ENCODE data around the gene PIGS. TPM values are rescaled to one million over a fixed set of nuclear protein-coding genes. Genes with fewer than 3 reads are reported as not detected.

PIGS gene
- total and polyA plus RNA-seq, 2 donors (not counting 3 experiments of a cell fraction or from before 2014, with no cell fraction given), result 71.3 to 110 TPM

DNA sequence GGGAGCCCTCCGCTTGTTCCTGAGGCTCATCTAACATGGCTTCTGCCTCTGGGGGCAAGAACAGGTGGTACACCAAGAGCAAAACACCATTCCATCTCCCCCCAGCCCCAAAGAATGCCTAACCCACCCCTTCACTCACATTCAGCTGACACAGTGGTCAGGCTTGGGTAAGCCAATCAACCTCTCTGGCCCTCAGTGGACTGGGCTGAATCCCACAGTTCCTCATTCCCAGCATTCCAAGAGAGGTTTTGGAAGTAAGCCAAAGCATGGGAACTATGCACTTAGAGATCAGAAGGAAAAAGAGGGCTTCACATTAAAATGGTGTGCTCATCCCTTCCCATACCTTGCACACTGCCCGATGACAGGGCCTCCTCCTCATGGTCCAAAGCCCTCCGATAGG, 7.8 kb downstream of the PIGS start:
- BruUV-seq (replicated peaks), result no TSS peak
- no peak overlapping the region for H3K4me2 ChIP-seq (ENCODE audit: insufficient read depth, low read length)
- no peak overlapping the region for H2AFZ ChIP-seq (ENCODE audit: low read depth, low read length)
- ChIA-PET CTCF (no interaction called here), POLR2A (no interaction called here)
- H3K36me3 ChIP-seq (ENCODE audit: control insufficient read depth in 2 of 2, extremely low read depth in 1 of 2, insufficient read depth in 2 of 2, low read length in 2 of 2), result peaks cover 4 to 7% of the 10 kb centered on the region in 2 experiments
- H3K9me1 ChIP-seq (replicated peaks; ENCODE audit: control insufficient read depth, extremely low read depth, insufficient read depth, low read length), result no peaks in the 10 kb centered on the region
- no peak overlapping the region for H3K9ac ChIP-seq (replicated peaks; ENCODE audit: extremely low read depth, insufficient read depth, low read length)
- H3K79me2 ChIP-seq (ENCODE audit: control insufficient read depth, insufficient read depth, low read length), result peaks cover 3% of the 10 kb centered on the region
- intact Hi-C loops (cut with micrococcal nuclease), result no loop called here
- peak; percentile 58 for FAIRE-seq
- H3K27me3 ChIP-seq (ENCODE audit: control insufficient read depth in 2 of 2, insufficient read depth in 2 of 2, low read length in 2 of 2), result no peaks in the 10 kb centered on the region
- H3K9me3 ChIP-seq (replicated peaks; ENCODE audit: control insufficient read depth, insufficient read depth, low read length), result no peaks in the 10 kb centered on the region
- no peak overlapping the region for H3K27ac ChIP-seq (ENCODE audit: insufficient read depth, low read depth, low read length)
- no peaks in the 10 kb centered on the region for H4K20me1 ChIP-seq (replicated peaks; ENCODE audit: control insufficient read depth, extremely low read depth, insufficient read depth, low read length)
- no peak overlapping the region for H3K4me3 ChIP-seq (replicated peaks in 1 of 3; ENCODE audit: insufficient read depth in 1 of 3, low read depth in 1 of 3, low read length in 3 of 3)
- dilution Hi-C loops (cut with MboI; ENCODE audit: extremely low pct_ligation_motif_present, low sequenced_read_pairs), result no loop called here
- no peaks in the 10 kb centered on the region for H3K4me1 ChIP-seq (ENCODE audit: control insufficient read depth, extremely low read depth, insufficient read depth, low read length)
- DNase-seq (ENCODE audit: low read depth, low spot score), result peak; percentile 38
- TF ChIP-seq MYC (IDR thresholded peaks at IDR 0.05; ENCODE audit: low read depth, low read length), result no peak
- TF ChIP-seq EZH2 (IDR thresholded peaks at IDR 0.05; ENCODE audit: borderline replicate concordance, low read depth, low read length, severe bottlenecking), result no peak
- TF ChIP-seq POLR2AphosphoS5 (IDR thresholded peaks at IDR 0.05; ENCODE audit: insufficient read depth, low read depth, low read length), result no peak
- TF ChIP-seq GATA2 (IDR thresholded peaks at IDR 0.05; ENCODE audit: insufficient read depth, insufficient read length, low read depth, low read length), result no peak
- TF ChIP-seq, protein P1, sequence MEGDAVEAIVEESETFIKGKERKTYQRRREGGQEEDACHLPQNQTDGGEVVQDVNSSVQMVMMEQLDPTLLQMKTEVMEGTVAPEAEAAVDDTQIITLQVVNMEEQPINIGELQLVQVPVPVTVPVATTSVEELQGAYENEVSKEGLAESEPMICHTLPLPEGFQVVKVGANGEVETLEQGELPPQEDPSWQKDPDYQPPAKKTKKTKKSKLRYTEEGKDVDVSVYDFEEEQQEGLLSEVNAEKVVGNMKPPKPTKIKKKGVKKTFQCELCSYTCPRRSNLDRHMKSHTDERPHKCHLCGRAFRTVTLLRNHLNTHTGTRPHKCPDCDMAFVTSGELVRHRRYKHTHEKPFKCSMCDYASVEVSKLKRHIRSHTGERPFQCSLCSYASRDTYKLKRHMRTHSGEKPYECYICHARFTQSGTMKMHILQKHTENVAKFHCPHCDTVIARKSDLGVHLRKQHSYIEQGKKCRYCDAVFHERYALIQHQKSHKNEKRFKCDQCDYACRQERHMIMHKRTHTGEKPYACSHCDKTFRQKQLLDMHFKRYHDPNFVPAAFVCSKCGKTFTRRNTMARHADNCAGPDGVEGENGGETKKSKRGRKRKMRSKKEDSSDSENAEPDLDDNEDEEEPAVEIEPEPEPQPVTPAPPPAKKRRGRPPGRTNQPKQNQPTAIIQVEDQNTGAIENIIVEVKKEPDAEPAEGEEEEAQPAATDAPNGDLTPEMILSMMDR (IDR thresholded peaks at IDR 0.05; ENCODE audit: extremely low read depth in 1 of 2, insufficient read depth in 1 of 2, low read depth in 1 of 2, low read length in 2 of 2), result no peak
- TF ChIP-seq, protein P2, sequence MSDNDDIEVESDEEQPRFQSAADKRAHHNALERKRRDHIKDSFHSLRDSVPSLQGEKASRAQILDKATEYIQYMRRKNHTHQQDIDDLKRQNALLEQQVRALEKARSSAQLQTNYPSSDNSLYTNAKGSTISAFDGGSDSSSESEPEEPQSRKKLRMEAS (IDR thresholded peaks at IDR 0.05; ENCODE audit: insufficient read depth, insufficient read length), result no peak

Data from endothelial cell of umbilical vein (primary cell).